ENCODE data around the gene DSC2.

DSC2 gene

GRCh38 chr18:31097666-31098065, 4.6 kb downstream of the DSC2 start:
- no peak for DNase-seq

GRCh38 chr18:31093880-31094279, 8.3 kb downstream of the DSC2 start:
- DNase-seq: no peak

- no peak for DNase-seq
Measured at GRCh38 chr18:31093294-31093693, 8.9 kb downstream of the DSC2 start.

- DNase-seq: no peak
Measured at GRCh38 chr18:31091350-31091749, 10.9 kb downstream of the DSC2 start.

GRCh38 chr18:31088532-31088931, 13.7 kb downstream of the DSC2 start:
- no peak for DNase-seq

GRCh38 chr18:31079973-31080372, 22.2 kb downstream of the DSC2 start:
- no peak for DNase-seq

GRCh38 chr18:31077878-31078277, 24.3 kb downstream of the DSC2 start:
- no peak for DNase-seq

GRCh38 chr18:31072175-31072574, 30.0 kb downstream of the DSC2 start:
- no peak for DNase-seq

GRCh38 chr18:31070206-31070605, 32.0 kb downstream of the DSC2 start:
- no peak for DNase-seq

- no peak for DNase-seq
Measured at GRCh38 chr18:31066266-31066665, 36.0 kb downstream of the DSC2 start.

GRCh38 chr18:31065036-31065773, 37.0 kb downstream of the DSC2 start:
- no peak for DNase-seq

GRCh38 chr18:31064130-31064529, 38.1 kb downstream of the DSC2 start:
- DNase-seq: no peak

GRCh38 chr18:31061945-31062344, 40.3 kb downstream of the DSC2 start:
- DNase-seq: no peak

GRCh38 chr18:31058897-31059296, 43.3 kb downstream of the DSC2 start:
- no peak for DNase-seq

GRCh38 chr18:31057917-31058316, 44.3 kb downstream of the DSC2 start:
- DNase-seq: no peak

GRCh38 chr18:31057051-31057450, 45.2 kb downstream of the DSC2 start:
- DNase-seq: no peak

GRCh38 chr18:31056296-31056695, 45.9 kb downstream of the DSC2 start:
- no peak for DNase-seq

- no peak for DNase-seq
Measured at GRCh38 chr18:31050635-31051034, 51.6 kb downstream of the DSC2 start.

GRCh38 chr18:31049189-31049588, 53.0 kb downstream of the DSC2 start:
- no peak for DNase-seq

- no peak for DNase-seq
Measured at GRCh38 chr18:31048216-31048615, 54.0 kb downstream of the DSC2 start.

- DNase-seq: no peak
Measured at GRCh38 chr18:31046916-31047315, 55.3 kb downstream of the DSC2 start.

- no peak for DNase-seq
Measured at GRCh38 chr18:31045599-31045998, 56.6 kb downstream of the DSC2 start.

- no peak for DNase-seq
Measured at GRCh38 chr18:31044926-31045325, 57.3 kb downstream of the DSC2 start.

- DNase-seq: no peak
Measured at GRCh38 chr18:31043709-31044108, 58.5 kb downstream of the DSC2 start.

Measured in activated CD4-positive, alpha-beta T cell treated with anti-CD3 and anti-CD28 coated beads, Interleukin-2, amount 50 U/mL, for 1 hour (primary cell).